ENCODE measurements around the gene PPM1L. TPM values are rescaled to one million over a fixed set of nuclear protein-coding genes. Genes with fewer than 3 reads are reported as not detected.

The PPM1L gene
- total RNA-seq, 1 experiment from 2014 or later = 7.3 TPM

DNA sequence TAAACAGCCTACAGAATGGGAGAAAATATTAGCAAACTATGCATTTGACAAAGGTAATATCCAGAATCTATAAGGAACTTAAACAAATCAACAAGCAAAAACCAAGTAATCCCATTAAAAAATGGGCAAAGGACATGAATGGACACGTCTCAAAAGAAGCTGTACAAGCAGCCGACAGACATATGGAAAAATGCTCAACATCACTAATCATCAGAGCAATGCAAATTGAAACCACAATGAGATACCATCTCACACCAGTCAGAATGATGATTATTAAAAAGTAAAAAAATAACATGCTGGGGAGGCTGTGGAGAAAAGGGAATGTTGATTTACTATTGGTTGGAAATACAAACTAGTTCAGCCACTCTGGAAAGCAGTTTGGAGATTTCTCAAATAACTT lies 30.7 kb upstream of the PPM1L start:
- Histone ChIP-seq H4K91ac (ENCODE audit: insufficient read length, low read depth, low read length) (no peak overlapping the region), H4K8ac (replicated peaks; ENCODE audit: insufficient read length, low read depth, low read length) (no peak overlapping the region), H2AFZ (ENCODE audit: low read length) (no peak overlapping the region), H3K23ac (ENCODE audit: insufficient read length, low read depth, low read length) (no peak overlapping the region), H3K79me1 (ENCODE audit: insufficient read depth, low read depth, low read length, poor library complexity, severe bottlenecking) (no peaks in the 10 kb centered on the region), H2BK15ac (ENCODE audit: low read depth, low read length) (no peak overlapping the region), H3K23me2 (ENCODE audit: insufficient read length, low read depth, low read length, poor library complexity, severe bottlenecking) (no peaks in the 10 kb centered on the region), H2BK120ac (ENCODE audit: low read depth, low read length, poor library complexity, severe bottlenecking) (no peak overlapping the region), H2AK5ac (ENCODE audit: insufficient read length, low read length) (no peak overlapping the region), H3K79me2 (ENCODE audit: insufficient read depth, low read length) (no peaks in the 10 kb centered on the region), H3K4ac (ENCODE audit: low read depth, low read length) (no peak overlapping the region), H3K9ac (ENCODE audit: extremely low read depth, insufficient read length, low read length) (no peak overlapping the region), H2BK20ac (ENCODE audit: low read depth, low read length, poor library complexity, severe bottlenecking) (no peak overlapping the region), H3K9me3 (ENCODE audit: control insufficient read depth, low read depth, low read length) (no peaks in the 10 kb centered on the region), H3K4me2 (ENCODE audit: insufficient read depth, insufficient read length, low read length) (no peak overlapping the region), H3T11ph (ENCODE audit: low read length) (no peak overlapping the region), H3K14ac (ENCODE audit: insufficient read depth, low read length) (no peak overlapping the region), H3K18ac (ENCODE audit: insufficient read length, low read depth, low read length) (no peak overlapping the region), H2BK5ac (ENCODE audit: insufficient read length, low read length) (no peak overlapping the region), H3K4me1 (ENCODE audit: insufficient read depth, low read length) (no peaks in the 10 kb centered on the region), H4K5ac (ENCODE audit: insufficient read length, low read depth, low read length) (no peak overlapping the region), H3K56ac (ENCODE audit: insufficient read length, low read depth, low read length) (no peak overlapping the region), H3K27ac (ENCODE audit: insufficient read length, low read depth, low read length) (no peak overlapping the region), H4K20me1 (ENCODE audit: control insufficient read depth, insufficient read depth, insufficient read length) (no peaks in the 10 kb centered on the region), H2BK12ac (ENCODE audit: insufficient read length, low read depth, low read length) (no peak overlapping the region), H3K27me3 (ENCODE audit: insufficient read depth, low read length) (no peaks in the 10 kb centered on the region)
- H3K4me1 Mint-ChIP-seq = no peaks in the 10 kb centered on the region
- H3K4me3 Mint-ChIP-seq = no peak overlapping the region
- H3K9me3 Mint-ChIP-seq = peaks cover 2 to 7% of the 10 kb centered on the region in 2 experiments; a peak in 3 of 5 replicates
- H3K36me3 Mint-ChIP-seq (ENCODE audit: insufficient read depth in 1 of 3, low read depth in 3 of 3) = no peaks in the 10 kb centered on the region
- no CpG with 5 or more reads among the region's 2 CpGs for WGBS (ENCODE audit: extremely low coverage, insufficient read length, low lambda C conversion rate)
- H3K27me3 Mint-ChIP-seq (ENCODE audit: low read depth) = no peaks in the 10 kb centered on the region
- no peak for DNase-seq
- TF ChIP-seq, protein P1, sequence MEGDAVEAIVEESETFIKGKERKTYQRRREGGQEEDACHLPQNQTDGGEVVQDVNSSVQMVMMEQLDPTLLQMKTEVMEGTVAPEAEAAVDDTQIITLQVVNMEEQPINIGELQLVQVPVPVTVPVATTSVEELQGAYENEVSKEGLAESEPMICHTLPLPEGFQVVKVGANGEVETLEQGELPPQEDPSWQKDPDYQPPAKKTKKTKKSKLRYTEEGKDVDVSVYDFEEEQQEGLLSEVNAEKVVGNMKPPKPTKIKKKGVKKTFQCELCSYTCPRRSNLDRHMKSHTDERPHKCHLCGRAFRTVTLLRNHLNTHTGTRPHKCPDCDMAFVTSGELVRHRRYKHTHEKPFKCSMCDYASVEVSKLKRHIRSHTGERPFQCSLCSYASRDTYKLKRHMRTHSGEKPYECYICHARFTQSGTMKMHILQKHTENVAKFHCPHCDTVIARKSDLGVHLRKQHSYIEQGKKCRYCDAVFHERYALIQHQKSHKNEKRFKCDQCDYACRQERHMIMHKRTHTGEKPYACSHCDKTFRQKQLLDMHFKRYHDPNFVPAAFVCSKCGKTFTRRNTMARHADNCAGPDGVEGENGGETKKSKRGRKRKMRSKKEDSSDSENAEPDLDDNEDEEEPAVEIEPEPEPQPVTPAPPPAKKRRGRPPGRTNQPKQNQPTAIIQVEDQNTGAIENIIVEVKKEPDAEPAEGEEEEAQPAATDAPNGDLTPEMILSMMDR (conservative IDR thresholded peaks at IDR 0.05) = no peak
- no peak overlapping the region for H3K27ac Mint-ChIP-seq
